Peyer's patch (tissue), 4 donors: ENCODE data around the gene CC2D2A.

Experiments used
- POLR2A ChIP-seq, 2 donors: fragments of 450-650 bp; IDR thresholded peaks; one replicate each; pipeline ENCODE4 v1.5.1; 2017; ENCODE audit warnings: antibody characterized with exemption in 2 of 2, mild to moderate bottlenecking in 2 of 2, moderate library complexity in 2 of 2
- TF ChIP-seq, protein P1 (sequence below), 6 experiments: fragments of 450-650 bp in 4 of 6; fragments of 200-600 bp in 2 of 6; sonication (generic) in 1 of 6; IDR thresholded peaks; one replicate each; pipeline ENCODE4 v1.5.1; 2017 to 2019; ENCODE audit warnings: antibody characterized with exemption in 6 of 6, mild to moderate bottlenecking in 3 of 6, moderate library complexity in 1 of 6

- TF ChIP-seq, protein P1, sequence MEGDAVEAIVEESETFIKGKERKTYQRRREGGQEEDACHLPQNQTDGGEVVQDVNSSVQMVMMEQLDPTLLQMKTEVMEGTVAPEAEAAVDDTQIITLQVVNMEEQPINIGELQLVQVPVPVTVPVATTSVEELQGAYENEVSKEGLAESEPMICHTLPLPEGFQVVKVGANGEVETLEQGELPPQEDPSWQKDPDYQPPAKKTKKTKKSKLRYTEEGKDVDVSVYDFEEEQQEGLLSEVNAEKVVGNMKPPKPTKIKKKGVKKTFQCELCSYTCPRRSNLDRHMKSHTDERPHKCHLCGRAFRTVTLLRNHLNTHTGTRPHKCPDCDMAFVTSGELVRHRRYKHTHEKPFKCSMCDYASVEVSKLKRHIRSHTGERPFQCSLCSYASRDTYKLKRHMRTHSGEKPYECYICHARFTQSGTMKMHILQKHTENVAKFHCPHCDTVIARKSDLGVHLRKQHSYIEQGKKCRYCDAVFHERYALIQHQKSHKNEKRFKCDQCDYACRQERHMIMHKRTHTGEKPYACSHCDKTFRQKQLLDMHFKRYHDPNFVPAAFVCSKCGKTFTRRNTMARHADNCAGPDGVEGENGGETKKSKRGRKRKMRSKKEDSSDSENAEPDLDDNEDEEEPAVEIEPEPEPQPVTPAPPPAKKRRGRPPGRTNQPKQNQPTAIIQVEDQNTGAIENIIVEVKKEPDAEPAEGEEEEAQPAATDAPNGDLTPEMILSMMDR (IDR thresholded peaks at IDR 0.05), result no peak
- no peak for TF ChIP-seq POLR2A (IDR thresholded peaks at IDR 0.05)
These were observed 420 bp downstream of the CC2D2A start for GRCh38 chr4:15470128-15470475.
